Putamen (tissue), 1 donor: ENCODE measurements around the gene TMEM200B.
"Not testable (repeated sequence)": the region's sequence is repeated elsewhere in the genome, so short reads cannot be mapped to it uniquely, and the experiment has no call there.

Experiments
- DNase-seq: peaks from one replicate; pipeline ENCODE4 v3.0.0-alpha.2; 2016; ENCODE audit warnings: low spot score

The TMEM200B gene

DNA sequence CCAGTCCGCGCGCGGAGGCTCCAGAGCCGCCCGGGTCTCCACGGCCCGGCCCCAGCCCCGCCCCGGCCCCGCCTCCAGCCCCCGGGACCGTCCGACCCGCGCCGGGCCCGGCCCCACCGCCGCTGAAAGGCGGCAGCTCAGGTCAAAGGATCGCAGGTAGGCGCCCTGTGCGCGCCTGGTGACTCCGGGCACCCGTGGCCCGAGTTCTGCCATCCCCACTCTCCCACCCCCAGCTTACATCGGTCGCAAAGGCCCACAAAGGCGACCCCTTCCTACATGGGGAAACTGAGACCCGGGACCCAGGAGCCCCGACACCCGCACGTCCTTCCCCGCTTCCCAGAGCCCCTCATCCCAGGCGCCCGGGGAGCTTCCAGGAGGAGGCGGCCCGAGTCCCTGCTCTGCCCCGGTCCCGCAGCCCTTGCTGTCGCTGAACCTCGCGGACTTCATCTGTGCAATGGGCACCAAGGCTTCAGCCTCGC, at the start of gene TMEM200B:
Gene TMEM200B, minus strand, starts transcription at position 17 of the 479 bp plus-strand sequence. CDS start 2,075 bp downstream, outside the sequence.
- no peak for DNase-seq

DNA sequence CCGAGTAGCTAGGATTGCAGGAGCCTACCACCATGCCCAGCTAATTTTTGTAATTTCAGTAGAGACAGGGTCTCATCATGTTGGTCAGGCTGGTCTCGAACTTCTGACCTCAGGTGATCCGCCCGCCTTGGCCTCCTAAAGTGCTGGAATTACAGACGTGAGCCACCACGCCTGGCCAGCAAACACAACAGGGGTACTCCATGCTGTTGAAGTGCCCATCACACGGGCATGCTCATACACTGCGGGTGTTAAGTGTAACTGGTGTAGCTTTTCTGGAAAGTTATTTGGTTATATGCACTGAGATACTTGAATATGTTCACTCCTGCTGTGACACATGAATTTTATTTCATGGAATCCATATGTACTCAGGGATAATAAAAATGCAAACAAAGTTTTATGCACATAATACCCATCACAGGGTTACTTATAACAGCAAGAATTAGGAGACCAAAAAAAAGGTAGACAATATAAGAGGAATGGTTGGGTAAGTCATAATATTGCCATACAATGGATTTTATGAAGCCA, 48.8 kb upstream of the TMEM200B start:
- DNase-seq: no peak

DNA sequence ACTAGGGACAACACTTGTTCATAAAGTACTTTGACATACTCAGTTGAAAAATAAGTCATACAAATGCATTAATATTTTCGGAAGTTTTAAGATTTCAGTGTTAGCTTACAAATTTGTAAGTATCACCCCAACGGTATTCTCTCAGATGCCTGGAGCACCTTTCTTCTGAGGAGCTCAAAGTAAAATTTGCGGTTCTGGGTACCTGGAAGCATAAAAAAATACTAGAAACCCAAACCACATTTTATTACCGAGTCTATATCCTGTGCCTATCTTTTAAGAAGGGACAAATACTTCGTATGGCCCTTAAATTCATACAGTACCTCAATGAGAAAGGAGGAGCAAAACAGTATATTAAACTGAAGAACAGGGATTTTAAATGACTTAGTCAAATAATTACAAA, 47.8 kb upstream of the TMEM200B start:
- DNase-seq: no peak

DNA sequence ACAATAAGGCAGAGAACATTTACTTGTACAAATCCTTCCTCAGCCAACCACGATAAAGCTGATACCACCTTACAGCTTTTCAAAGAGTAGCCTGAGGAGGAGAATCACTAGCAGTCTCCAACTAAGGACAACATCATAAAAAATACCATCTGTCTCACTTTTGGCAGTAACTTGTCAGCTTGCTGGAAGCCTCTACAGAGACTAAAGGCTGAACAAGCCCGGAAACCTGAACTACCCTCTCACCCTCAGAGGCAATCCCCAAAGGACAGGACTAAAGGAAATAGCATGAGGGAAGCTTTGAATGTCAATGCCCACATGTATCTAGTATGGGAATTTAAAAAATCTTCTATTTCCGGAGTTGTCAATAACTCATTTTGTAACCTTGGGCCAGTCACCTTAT, 47.4 kb upstream of the TMEM200B start:
- DNase-seq: no peak

GRCh38 chr1:29169976-29170375, 46.3 kb upstream of the TMEM200B start:
- DNase-seq: no peak

DNA sequence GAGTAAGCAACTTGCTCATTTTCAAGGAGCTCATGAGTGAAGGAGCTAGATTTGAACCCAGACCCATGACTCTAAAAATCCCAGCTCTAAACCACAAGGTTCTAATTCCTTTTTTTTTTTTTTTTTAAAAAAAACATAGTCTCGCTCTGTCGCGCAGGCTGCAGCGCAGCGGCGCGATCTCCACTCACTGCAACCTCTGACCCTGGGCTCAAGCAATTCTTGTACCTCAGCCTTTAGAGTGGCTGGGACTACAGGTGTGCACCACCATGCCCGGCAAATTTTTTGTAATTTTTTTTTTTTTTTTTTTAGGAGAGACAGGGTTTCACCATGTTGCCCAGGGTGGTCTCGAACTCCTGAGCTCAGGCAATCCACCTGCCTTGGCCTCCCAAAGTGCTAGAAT, 44.2 kb upstream of the TMEM200B start:
- no peak for DNase-seq

- DNase-seq: no peak
Measured at GRCh38 chr1:29166291-29166878, 42.7 kb upstream of the TMEM200B start.

- DNase-seq: no peak
Measured at GRCh38 chr1:29164588-29164987, 40.9 kb upstream of the TMEM200B start.

GRCh38 chr1:29162476-29163138, 38.9 kb upstream of the TMEM200B start:
- DNase-seq: no peak

GRCh38 chr1:29162025-29162424, 38.3 kb upstream of the TMEM200B start:
- no peak for DNase-seq

GRCh38 chr1:29159773-29160172, 36.1 kb upstream of the TMEM200B start:
- no peak for DNase-seq

DNA sequence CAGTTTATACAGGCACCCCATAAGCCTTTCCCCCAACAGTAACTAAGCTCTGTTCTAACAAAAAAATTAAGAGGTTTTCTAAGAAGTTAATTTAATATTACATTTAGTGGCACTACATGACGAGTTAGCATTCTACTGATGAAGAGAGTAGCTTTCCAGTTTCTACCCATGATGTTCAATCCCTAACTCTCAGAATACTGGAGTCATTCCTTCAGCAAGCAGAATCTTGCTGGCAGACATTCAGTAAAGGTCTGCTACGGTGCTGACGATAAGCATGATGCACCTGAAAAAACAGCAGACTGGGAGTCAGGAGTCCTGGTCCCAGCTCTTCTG, 33.5 kb upstream of the TMEM200B start:
- DNase-seq: no peak

GRCh38 chr1:29156543-29157268, 33.0 kb upstream of the TMEM200B start:
- no peak for DNase-seq

DNA sequence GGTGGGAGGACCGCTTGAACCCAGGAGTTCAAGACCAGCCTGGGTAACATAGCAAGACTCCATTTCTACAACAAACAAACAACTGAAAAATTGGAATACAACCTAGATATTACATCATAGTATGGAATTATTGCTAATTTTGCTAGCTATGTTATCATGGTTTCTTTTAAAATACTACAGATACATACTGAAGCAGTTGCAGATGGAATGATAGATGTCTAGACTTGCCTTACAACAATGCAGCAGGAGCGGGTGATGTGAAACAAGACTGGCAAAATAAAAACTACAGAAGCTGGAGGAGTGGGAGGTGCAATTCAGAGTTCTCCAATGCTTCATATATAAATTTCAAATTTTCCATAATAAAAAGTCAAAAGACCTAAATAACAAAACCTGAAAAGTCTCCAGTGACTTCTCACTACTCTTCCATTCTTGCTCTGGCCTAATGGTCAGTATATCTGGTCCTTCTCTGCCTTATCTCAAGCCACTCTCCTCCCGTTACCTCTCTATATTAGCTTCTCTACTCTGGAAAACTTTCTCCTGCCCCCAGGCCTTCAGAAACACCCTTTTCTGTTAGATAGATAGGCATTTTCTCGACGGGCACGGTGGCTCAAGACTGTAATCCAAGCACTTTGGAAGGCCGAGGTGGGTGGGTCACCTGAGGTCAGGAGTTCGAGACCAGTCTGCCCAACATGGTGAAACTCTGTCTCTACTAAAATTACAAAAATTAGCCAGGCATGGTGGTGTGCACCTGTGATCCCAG, 28.5 kb upstream of the TMEM200B start:
- no peak for DNase-seq

- DNase-seq: not testable (repeated sequence)
Measured at GRCh38 chr1:29150346-29150745, 26.6 kb upstream of the TMEM200B start.

DNA sequence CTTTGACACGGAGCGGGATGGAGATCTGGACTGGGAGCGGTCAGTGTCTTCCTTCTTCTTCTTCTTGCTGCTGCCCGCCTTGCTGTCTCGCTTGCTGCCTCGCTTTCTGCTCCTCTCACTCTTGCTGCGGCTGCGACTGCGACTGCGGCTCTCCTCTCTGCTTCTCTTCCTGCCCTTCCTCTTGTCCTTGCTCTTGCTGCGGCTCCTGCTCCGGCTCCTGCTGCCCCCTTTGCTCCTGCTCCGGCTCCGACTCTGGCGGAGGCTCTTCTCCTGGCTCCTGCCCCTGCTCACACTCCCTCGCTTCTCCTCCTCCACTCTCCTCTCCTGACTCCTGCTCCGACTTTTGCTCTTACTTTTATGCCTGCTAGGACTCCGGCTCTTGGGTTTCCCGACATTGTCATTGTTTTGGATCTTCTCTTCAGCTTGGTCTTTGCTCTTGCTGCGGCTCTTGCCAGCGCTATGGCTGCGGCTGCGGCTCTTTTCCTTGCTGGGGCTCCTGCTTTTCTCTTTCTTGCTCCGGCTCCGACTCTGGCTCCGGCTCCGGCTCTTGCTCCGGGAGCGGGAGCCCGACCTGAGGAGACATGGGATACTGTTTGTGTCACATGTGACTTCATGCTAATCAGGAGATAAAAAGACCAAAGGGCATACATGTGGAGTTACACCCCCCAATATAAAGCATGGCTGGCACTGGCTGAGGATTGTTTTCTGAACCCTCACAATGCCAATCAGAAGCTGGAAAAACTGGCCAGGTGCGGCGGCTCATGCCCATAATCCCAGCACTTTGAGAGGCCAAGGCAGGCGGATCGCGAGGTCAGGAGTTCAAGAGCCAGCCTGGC, 25.2 kb upstream of the TMEM200B start:
- no peak for DNase-seq

- no peak for DNase-seq
Measured at GRCh38 chr1:29145739-29146437, 22.2 kb upstream of the TMEM200B start.

GRCh38 chr1:29144178-29144577, 20.5 kb upstream of the TMEM200B start:
- DNase-seq: no peak

- no peak for DNase-seq
Measured at GRCh38 chr1:29142714-29143113, 19.0 kb upstream of the TMEM200B start.

- no peak for DNase-seq
Measured at GRCh38 chr1:29136391-29136915, 12.8 kb upstream of the TMEM200B start.

- no peak for DNase-seq
Measured at GRCh38 chr1:29134695-29135028, 11.0 kb upstream of the TMEM200B start.
